Fibroblast of skin of left quadriceps (primary cell): ENCODE results near the gene MEP1A.
"Not testable (repeated sequence)": the region's sequence is repeated elsewhere in the genome, so short reads cannot be mapped to it uniquely, and the experiment has no call there.

Experiments
- DNase-seq, 2 experiments: peaks; one replicate each; pipeline ENCODE4 v3.0.0-alpha.2; 2013; ENCODE audit warnings: low read depth in 2 of 2

MEP1A gene

DNA sequence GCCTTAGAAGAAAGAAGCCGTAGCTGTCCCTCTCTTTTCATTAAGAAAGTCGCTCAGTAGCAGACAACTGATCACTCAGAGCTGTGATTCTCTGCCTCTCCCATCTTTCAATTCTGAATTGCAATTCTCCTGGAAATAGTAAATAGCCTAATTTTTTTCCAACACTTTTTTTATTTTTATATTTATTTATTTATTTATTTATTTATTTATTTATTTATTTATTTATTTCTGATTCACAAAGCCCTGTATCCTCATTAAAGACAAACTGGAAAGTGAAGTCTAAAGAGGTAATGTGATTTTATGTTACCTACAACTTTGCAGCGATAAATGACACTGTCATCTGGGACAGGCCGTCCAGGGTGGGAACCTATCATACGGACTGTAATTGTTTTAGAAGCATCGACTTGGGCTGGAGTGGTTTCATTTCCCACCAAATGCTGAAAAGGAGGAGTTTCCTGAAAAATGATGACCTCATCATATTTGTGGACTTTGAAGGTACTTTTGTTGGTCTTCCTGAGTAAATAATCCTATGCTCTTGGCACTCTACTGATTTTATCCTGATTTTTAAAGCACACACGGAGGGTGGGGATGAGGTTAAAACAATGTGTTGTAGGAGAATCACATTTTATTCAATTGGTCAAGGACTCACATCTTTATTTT is 41.2 kb downstream of the MEP1A start:
- DNase-seq: not testable (repeated sequence)

GRCh38 chr6:46834991-46835390 is 41.8 kb downstream of the MEP1A start:
- not testable (repeated sequence) for DNase-seq

DNA sequence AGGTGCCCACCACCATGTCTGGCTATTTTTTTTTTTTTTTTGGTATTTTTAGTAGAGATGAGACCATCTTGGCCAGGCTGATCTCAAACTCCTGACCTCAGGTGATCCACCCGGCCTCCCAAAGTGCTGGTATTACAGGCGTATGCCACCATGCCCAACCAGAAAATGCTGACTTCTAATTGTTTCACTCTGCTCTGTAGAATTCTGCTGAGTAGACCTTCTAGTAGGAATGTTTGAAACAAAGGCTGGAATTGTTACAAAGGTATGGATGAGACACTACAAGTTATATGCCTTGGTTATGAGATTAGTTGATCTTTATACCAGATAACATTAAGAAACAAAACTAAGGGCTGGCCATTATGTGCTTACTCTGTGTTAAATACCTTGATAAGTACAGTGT is 44.8 kb downstream of the MEP1A start:
- no peak for DNase-seq

- DNase-seq: not testable (repeated sequence)
These were observed 49.2 kb downstream of the MEP1A start for GRCh38 chr6:46842252-46842846.

DNA sequence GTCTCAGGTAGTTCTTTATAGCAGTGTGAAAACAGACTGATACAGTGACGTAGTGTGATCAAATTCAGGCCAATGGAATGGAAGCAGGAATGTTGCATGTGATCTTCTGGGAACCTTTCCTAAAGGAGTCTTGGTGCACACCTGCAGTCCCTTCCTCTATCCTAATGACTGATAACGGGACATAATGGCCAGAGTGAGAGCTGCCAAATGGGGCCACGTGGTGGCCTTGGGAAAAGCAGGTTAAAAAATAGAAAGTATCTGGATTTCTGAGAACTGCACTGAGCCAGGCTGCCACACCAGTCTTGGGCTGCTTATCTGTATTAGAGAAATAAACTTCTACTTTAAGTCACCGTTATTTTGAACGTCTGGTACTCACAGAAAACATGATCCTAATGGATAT is 51.9 kb downstream of the MEP1A start:
- no peak for DNase-seq

DNA sequence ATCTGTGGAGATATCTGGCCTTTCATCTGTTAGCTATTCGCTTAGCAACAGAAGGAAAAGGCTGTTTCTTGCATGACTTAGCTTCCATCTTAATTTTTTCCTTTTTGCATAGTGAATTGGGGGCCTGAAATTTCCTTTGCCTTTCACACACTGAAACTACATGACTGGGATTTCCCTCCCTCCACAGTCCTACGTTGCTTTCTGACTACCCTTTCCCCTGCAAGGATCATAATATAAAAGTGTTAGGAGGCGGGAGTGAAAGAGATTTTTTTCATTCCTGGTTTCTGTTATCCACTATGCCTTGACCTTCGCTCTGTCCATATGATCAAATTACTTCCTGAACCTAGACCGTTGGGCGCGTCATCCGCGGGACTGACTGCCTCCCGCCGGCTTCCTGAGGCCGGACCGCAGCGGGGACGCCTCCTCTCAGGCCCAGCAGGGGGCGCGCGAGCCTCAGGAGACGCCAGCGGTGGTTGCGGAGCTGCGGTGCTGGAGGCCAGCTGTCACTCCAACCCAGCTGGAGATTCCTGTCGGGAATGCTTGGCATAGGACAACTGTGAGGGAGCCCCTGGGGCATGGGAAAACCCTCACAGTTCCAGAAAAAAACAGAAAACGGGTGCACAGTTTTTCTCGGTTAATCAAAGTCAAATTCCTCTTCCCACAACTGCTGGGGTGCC is 55.6 kb downstream of the MEP1A start:
- DNase-seq: peak; percentile 13 to 25

DNA sequence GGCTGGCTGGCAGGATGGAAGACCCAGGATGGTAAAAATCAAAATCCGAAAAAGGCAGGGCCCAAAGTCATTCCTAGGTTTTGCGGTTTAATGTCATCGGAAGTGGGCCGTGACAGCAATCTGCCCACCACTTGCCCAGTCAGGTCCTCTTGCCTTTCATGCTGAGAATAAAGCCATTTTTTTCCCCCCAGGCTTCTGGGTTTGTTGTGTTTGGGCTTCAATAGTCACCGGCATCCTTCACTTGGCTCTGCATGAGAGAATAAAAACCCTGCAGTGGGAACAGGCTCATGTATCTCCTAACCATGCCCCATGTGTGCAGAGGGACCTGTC is 56.1 kb downstream of the MEP1A start:
- no peak for DNase-seq

- no peak for DNase-seq
These were observed 57.6 kb downstream of the MEP1A start for GRCh38 chr6:46850792-46851191.

- DNase-seq: not testable (repeated sequence)
These were observed 58.4 kb downstream of the MEP1A start for GRCh38 chr6:46851576-46851975.

DNA sequence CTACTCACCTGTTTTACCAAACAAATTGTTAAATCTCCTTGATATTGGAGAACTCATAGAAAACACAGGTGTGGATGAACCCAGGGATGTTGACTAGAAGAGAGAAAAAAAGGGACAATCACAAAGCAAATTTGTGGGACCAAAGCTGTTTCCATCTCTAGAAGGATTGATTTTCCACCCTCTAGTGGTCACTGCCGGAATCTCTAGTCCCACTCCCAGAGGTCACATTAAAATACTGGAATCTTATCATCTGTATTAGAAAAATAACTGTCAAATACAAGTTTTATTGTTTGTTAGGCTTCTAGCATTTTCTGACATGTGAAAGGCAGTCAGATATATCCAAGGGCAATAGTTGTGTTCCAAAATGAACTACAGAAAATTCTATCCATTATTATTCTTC is 62.8 kb downstream of the MEP1A start:
- DNase-seq: not testable (repeated sequence)

DNA sequence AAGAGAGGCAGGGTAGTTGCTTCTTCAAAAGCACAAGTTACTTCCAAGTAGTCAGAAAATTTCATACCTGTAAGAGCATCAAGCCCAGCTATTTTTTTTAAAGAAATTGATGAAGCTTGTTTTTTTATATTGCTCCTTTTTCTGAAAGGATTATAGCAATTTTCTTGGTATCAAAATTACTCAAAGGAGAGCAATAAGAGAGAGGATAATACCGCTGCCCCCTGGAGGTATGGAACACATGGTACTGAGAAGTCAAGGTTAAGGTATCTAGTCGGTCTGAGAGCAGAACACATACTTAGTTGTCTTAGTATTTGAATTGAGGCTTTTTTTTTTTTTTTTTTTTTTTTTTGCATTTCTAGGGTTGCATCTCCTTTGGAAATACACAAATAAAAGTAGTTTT is 69.2 kb downstream of the MEP1A start:
- DNase-seq: no peak

DNA sequence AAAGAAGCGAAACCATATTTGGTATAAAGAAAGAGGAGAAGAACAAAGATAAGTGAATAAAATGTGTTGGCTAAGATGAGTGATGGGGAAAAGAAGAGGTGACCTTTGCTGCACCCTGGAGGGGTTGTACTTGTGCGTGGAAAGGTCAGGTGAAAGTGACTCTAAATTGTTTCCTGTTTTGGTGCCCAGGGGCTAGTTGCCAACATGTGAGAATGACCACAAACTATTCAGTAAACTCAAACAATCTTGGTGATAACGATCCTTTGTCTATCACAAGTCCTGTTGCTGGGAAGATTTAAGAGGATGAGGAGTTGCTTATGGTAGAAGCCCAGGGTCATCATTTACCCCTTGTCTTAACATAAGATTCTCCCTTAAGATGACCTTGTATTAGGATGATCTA is 70.6 kb downstream of the MEP1A start:
- DNase-seq: no peak

- no peak for DNase-seq
These were observed 72.0 kb downstream of the MEP1A start for GRCh38 chr6:46865221-46865620.

DNA sequence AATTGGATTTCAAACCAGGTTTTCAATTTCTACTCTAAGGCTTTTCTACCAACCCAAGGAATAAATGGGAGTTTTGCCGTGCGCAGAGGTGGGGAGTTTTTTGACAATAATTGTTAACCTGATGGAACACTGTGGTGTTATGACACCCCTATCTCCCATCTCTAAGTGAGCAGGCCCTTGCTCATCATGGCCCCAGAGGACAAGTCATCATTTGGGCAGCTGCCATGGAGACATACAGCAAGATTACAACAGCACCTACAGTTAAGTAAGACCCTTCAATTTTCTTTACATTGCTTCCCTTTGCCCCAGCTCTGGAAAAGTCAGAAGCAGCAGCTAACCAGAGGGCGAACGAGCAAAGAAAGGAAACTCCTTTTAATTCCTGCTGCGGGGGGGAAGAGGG is 74.2 kb downstream of the MEP1A start:
- DNase-seq: no peak

- DNase-seq: no peak
These were observed 82.9 kb downstream of the MEP1A start for GRCh38 chr6:46876126-46876525.

DNA sequence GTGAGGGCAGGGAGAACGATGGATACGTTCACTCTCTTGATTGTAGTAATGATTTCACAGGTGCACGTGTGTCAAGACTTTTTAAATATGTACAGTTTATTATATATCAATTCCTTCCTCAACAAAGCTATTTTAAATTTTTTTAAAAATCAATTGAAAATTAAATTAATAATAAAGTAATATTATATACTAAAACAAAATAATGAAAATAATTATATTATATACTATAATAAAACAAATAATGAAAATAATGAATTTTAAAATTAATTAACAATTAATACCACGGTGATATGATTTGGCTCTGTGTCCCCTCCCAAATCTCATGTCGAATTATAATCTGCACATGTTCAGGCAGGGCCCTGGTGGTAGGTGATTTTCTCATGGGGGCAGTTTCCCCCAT is 85.8 kb downstream of the MEP1A start:
- no peak for DNase-seq

- DNase-seq: no peak
These were observed 89.5 kb downstream of the MEP1A start for GRCh38 chr6:46882645-46883044.

DNA sequence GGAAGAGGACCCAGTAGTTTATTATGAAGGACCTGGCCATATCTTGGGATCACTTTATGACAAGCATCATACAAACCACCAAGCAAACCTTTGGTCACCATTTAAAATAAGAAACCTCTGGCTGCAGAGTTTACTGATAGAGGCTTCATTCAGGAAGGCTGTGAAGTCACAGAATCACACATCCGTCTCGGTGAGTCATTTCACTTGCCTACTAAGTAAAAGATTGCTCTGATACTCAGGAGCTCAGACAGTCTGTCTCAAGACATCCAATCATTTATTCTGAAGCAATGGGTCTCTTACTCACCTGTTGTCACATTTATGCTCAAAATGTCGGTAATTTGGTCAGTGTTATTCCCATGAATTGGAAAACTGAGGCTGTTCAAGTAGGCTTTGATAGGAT is 94.8 kb downstream of the MEP1A start:
- DNase-seq: no peak

DNA sequence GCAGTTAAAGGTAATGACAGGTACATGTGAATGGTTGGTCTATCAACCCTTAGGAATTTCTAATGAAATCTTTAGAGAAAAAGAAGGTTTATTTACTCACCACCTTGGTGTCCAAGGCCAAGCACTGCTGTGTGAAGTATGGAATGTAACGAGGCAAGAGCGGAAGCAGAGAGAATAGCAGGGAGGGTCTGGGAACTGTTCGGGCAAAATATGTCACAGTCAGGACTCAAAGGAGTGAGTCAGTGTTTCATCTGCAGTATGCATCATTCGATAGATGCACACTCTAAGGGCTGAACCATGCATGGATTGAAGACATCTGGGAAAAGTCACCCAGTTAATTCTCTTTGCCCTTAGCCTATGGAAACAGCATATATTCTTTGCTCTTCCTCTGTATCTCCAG is 95.4 kb downstream of the MEP1A start:
- DNase-seq: no peak
